HG02759 (cell line): ENCODE results near the gene OR5V1.
"Not testable (repeated sequence)": the region's sequence is repeated elsewhere in the genome, so short reads cannot be mapped to it uniquely, and the experiment has no call there.

Experiments used
- ATAC-seq: cut with Tn5 transposase; IDR thresholded peaks from one replicate; pipeline ENCODE4 v1.9.1; 2021; ENCODE audit warnings: mild to moderate bottlenecking, moderate library complexity; ENCODE audit not compliant: unreplicated experiment

OR5V1 gene

GRCh38 chr6:29368765-29369164 is at the start of gene OR5V1:
OR5V1 (minus strand) TSS chr6:29368865; CDS start chr6:29356195, 12,670 bp downstream.
- ATAC-seq = no peak

GRCh38 chr6:29414588-29414987 is 45.9 kb upstream of the OR5V1 start, which contains the start of gene OR12D1:
OR12D1 (plus strand) TSS chr6:29414928.
- ATAC-seq = no peak

GRCh38 chr6:29403801-29404200 is 35.1 kb upstream of the OR5V1 start:
- no peak for ATAC-seq

- no peak for ATAC-seq
These were observed 30.9 kb upstream of the OR5V1 start for GRCh38 chr6:29399525-29399924.

GRCh38 chr6:29395331-29395730 is 26.7 kb upstream of the OR5V1 start, which contains the start of gene OR12D2:
OR12D2 (plus strand) TSS chr6:29395631; CDS start chr6:29396700, 1,069 bp downstream.
- ATAC-seq = no peak

- ATAC-seq = no peak
These were observed 19.9 kb upstream of the OR5V1 start for GRCh38 chr6:29388533-29388932.

GRCh38 chr6:29376003-29376402 is 7.3 kb upstream of the OR5V1 start:
- ATAC-seq = no peak

- ATAC-seq = no peak
These were observed 6.5 kb upstream of the OR5V1 start, which contains the start of gene OR12D3 for GRCh38 chr6:29375191-29375590. OR12D3 (minus strand) TSS chr6:29375291; CDS start chr6:29375287, 4 bp downstream.

- ATAC-seq = no peak
These were observed 13.1 kb downstream of the OR5V1 start for GRCh38 chr6:29355603-29356002.

GRCh38 chr6:29354980-29355379 is 13.7 kb downstream of the OR5V1 start:
- ATAC-seq = no peak

- not testable (repeated sequence) for ATAC-seq
These were observed 19.3 kb downstream of the OR5V1 start for GRCh38 chr6:29349348-29349747.

- ATAC-seq = no peak
These were observed 23.3 kb downstream of the OR5V1 start for GRCh38 chr6:29345380-29345779.

- ATAC-seq = no peak
These were observed 32.4 kb downstream of the OR5V1 start for GRCh38 chr6:29336269-29336668.

- ATAC-seq = no peak
These were observed 36.0 kb downstream of the OR5V1 start for GRCh38 chr6:29332676-29333075.

GRCh38 chr6:29325777-29326176 is 42.9 kb downstream of the OR5V1 start:
- ATAC-seq = no peak

GRCh38 chr6:29323332-29323731 is 45.3 kb downstream of the OR5V1 start:
- ATAC-seq = not testable (repeated sequence)

- ATAC-seq = no peak
These were observed 48.7 kb downstream of the OR5V1 start for GRCh38 chr6:29319931-29320330.
